A549 (cell line): Measurements from ENCODE around the gene EIF4A2. TPM values are rescaled to one million over a fixed set of nuclear protein-coding genes. Genes with fewer than 3 reads are reported as not detected.
"Not testable (repeated sequence)": the region's sequence is repeated elsewhere in the genome, so short reads cannot be mapped to it uniquely, and the experiment has no call there.

Experiments used
- ATAC-seq, 2 experiments: fragments of 200-7000 bp in 1 of 2; fragments of >200 bp in 1 of 2; cut with Nextera tagmentation in 1 of 2; cut with Tn5 transposase in 1 of 2; 3 replicates each; pipeline versions ENCODE4 v1.8.0 to v1.9.1; 2018 to 2020; ENCODE audit warnings: mild to moderate bottlenecking in 1 of 2, moderate library complexity in 1 of 2
- CTCF ChIA-PET: fragments of 300-600 bp; sonication (Branson Sonifier 250); formaldehyde crosslinking; extraction: SDS; loops from one replicate; lab custom pipeline; 2021; ENCODE audit warnings: antibody characterized with exemption, inconsistent platforms; lab: Yijun Ruan, JAX
- POLR2A ChIA-PET: fragments of 350-600 bp; formaldehyde crosslinking; extraction: SDS; loops from one replicate; lab custom pipeline; 2021; ENCODE audit warnings: antibody characterized with exemption, inconsistent platforms; lab: Yijun Ruan, JAX
- DNase-seq, 2 experiments: peaks; one replicate each; pipeline versions ENCODE4 v3.0.0 to v3.0.0-alpha.2; 2011 to 2016; ENCODE audit warnings: low read depth in 1 of 2, low spot score in 1 of 2
- FAIRE-seq: peaks from 2 replicates; lab custom pipeline; 2011; peaks lifted over from hg19 to GRCh38; lab: Jason Lieb, UNC
- H3K27ac ChIP-seq, 2 experiments: fragments of >200 bp; sonication (Bioruptor Twin); formaldehyde crosslinking; 3 replicates each; pipeline ENCODE4 v1.5.1; 2016 to 2017
- H3K4me1 ChIP-seq: fragments of >200 bp; sonication (Bioruptor Twin); formaldehyde crosslinking; 3 replicates; pipeline ENCODE4 v1.6.1; 2016
- H3K4me2 ChIP-seq: fragments of >200 bp; sonication (Bioruptor Twin); formaldehyde crosslinking; 3 replicates; pipeline ENCODE4 v1.6.1; 2016
- H3K4me3 ChIP-seq: fragments of >200 bp; sonication (Bioruptor Twin); formaldehyde crosslinking; 3 replicates; pipeline ENCODE4 v1.5.1; 2016
- H3K9me3 ChIP-seq: fragments of >200 bp; sonication (Bioruptor Twin); formaldehyde crosslinking; 3 replicates; pipeline ENCODE4 v1.6.1; 2016
- CEBPB ChIP-seq, 2 experiments: fragments of >200 bp in 1 of 2; sonication (Bioruptor Twin) in 1 of 2; formaldehyde crosslinking in 1 of 2; IDR thresholded peaks; 2 replicates each; pipeline ENCODE4 v1.6.1; 2012 to 2016
- ELK1 ChIP-seq: fragments of 150-350 bp; IDR thresholded peaks from 2 replicates; pipeline ENCODE4 v1.6.1; 2014; ENCODE audit warnings: low read depth, mild to moderate bottlenecking, low read length
- EP300 ChIP-seq, 2 experiments: fragments of >200 bp; sonication (Bioruptor Twin); formaldehyde crosslinking; IDR thresholded peaks; 2 replicates in 1 of 2; 3 replicates in 1 of 2; pipeline ENCODE4 v1.6.1; 2016 to 2017
- ESRRA ChIP-seq: fragments of 150-350 bp; IDR thresholded peaks from 2 replicates; pipeline ENCODE4 v1.6.1; 2014; ENCODE audit warnings: mild to moderate bottlenecking, low read length, borderline replicate concordance
- FOSL2 ChIP-seq, 2 experiments: fragments of 450-650 bp in 1 of 2; fragments of >200 bp in 1 of 2; sonication (Bioruptor Twin) in 1 of 2; formaldehyde crosslinking; IDR thresholded peaks; 2 replicates each; pipeline versions ENCODE4 v1.5.0 to v1.6.1; 2016 to 2020; ENCODE audit warnings: mild to moderate bottlenecking in 1 of 2, moderate library complexity in 1 of 2
- KDM5A ChIP-seq: fragments of 200-600 bp; sonication (generic); IDR thresholded peaks from 2 replicates; pipeline ENCODE4 v1.6.1; 2016; ENCODE audit warnings: antibody characterized with exemption, mild to moderate bottlenecking
- MAFK ChIP-seq: fragments of 450-650 bp; IDR thresholded peaks from 2 replicates; pipeline ENCODE4 v1.6.1; 2014; ENCODE audit not compliant: partially characterized antibody
- MAX ChIP-seq: IDR thresholded peaks from 2 replicates; pipeline ENCODE4 v1.6.1; 2012
- MYC ChIP-seq: IDR thresholded peaks from 2 replicates; pipeline ENCODE4 v1.6.1; 2012; ENCODE audit warnings: mild to moderate bottlenecking, inconsistent platforms, low read length, improper control_type of control experiment, borderline replicate concordance
- PBX3 ChIP-seq: IDR thresholded peaks from 2 replicates; pipeline ENCODE4 v1.6.1; 2012
- RCOR1 ChIP-seq: fragments of 150-350 bp; IDR thresholded peaks from 2 replicates; pipeline ENCODE4 v1.6.1; 2014; ENCODE audit warnings: antibody characterized with exemption, low read length, low read depth
- RFX5 ChIP-seq: fragments of 450-650 bp; IDR thresholded peaks from 2 replicates; pipeline ENCODE4 v1.7.1; 2014; ENCODE audit warnings: antibody characterized with exemption, mild to moderate bottlenecking, moderate library complexity
- SREBF2 ChIP-seq: fragments of 450-650 bp; IDR thresholded peaks from 2 replicates; pipeline ENCODE4 v1.6.1; 2014; ENCODE audit warnings: mild to moderate bottlenecking, moderate library complexity
- TP53 ChIP-seq: fragments of 250-450 bp; sonication (Bioruptor Pico); IDR thresholded peaks from 2 replicates; pipeline ENCODE4 v1.5.0; 2021; ENCODE audit warnings: mild to moderate bottlenecking, moderate library complexity
- ZSCAN20 ChIP-seq: fragments of 250-450 bp; sonication (Bioruptor Pico); IDR thresholded peaks from 2 replicates; pipeline ENCODE4 v1.8.0; 2022; ENCODE audit warnings: mild to moderate bottlenecking, moderate library complexity
- WGBS: methylation state at CpG from one replicate; pipeline ENCODE4 v1.1.6; 2017; ENCODE audit errors: missing lambda C conversion rate; 5-methylcytosine and 5-hydroxymethylcytosine counted together
- polyA plus RNA-seq, 4 experiments: library from polyadenylated mRNA; depleted of rRNA in 3 of 4; stranded (reverse); fragments of >200 nt; fragmentation: RNase III in 1 of 4; extraction: RNeasy Plus Mini Kit Qiagen cat#74134 plus additional on column Dnase treatment in 1 of 4; gene quantifications; 2 replicates in 3 of 4; 3 replicates in 1 of 4; pipeline ENCODE4 v1.2.3, GENCODE V29; 2011 to 2017

EIF4A2 gene
- polyA plus RNA-seq, 2 of the 4 experiments (the other 2 are of a cell fraction) = 172 to 493 TPM

GRCh38 chr3:186810336-186810996 is 27.1 kb downstream of the EIF4A2 start:
- 60% methylated on average over 4 of the region's 5 CpGs for WGBS
- no peak overlapping the region for H3K4me3 ChIP-seq
- TF ChIP-seq MYC (no peak), MAFK (no peak)
- TF ChIP-seq, all 56 proteins: peak for 0
- FAIRE-seq (no peak), ATAC-seq (no peak), DNase-seq (no peak)
- Histone ChIP-seq H3K27ac (no peak overlapping the region), H3K9me3 (no peaks in the 10 kb centered on the region), H3K4me1 (peaks cover 12% of the 10 kb centered on the region; the same call in 2 of the 3 replicates), H3K4me2 (no peak overlapping the region)
- ChIA-PET POLR2A (no interaction called here), CTCF (interaction anchor here (0.7 to 1.1 kb wide), 2 partner anchors 10 to 260 kb away, joined by 3 to 4 read pairs; no protein-coding TSS in a partner anchor)

- FAIRE-seq, H3K4me3 ChIP-seq, POLR2A ChIA-PET, H3K4me2 ChIP-seq, ATAC-seq, H3K27ac ChIP-seq, H3K9me3 ChIP-seq, DNase-seq: not testable (repeated sequence)
- 97% methylated on average over 3 of the region's 29 CpGs for WGBS
- peaks cover 17% of the 10 kb centered on the region; the same call in 2 of the 3 replicates for H3K4me1 ChIP-seq
- CTCF ChIA-PET = interaction anchor here (1.1 kb wide), 1 partner anchor 9 kb away, joined by 4 read pairs; no protein-coding TSS in a partner anchor
Observed at GRCh38 chr3:186811313-186811712, 27.9 kb downstream of the EIF4A2 start.

GRCh38 chr3:186814100-186814499 is 30.7 kb downstream of the EIF4A2 start:
- CTCF ChIA-PET = interaction anchor here (0.7 kb wide), 1 partner anchor 279 kb away, joined by 3 read pairs; no protein-coding TSS in a partner anchor
- POLR2A ChIA-PET = no interaction called here
- no peak for FAIRE-seq
- TF ChIP-seq RCOR1 (no peak), TP53 (CRISPR knock-in tag) (no peak), ZSCAN20 (no peak), ESRRA (no peak), SREBF2 (no peak), EP300 (IDR thresholded peaks at IDR 0.05) (no peak), RFX5 (no peak), CEBPB (IDR thresholded peaks at IDR 0.05) (no peak), KDM5A (no peak)
- ATAC-seq = no peak
- Histone ChIP-seq H3K4me2 (no peak overlapping the region), H3K4me3 (no peak overlapping the region), H3K27ac (no peak overlapping the region), H3K9me3 (no peaks in the 10 kb centered on the region), H3K4me1 (peaks cover 11% of the 10 kb centered on the region; the same call in 2 of the 3 replicates)
- DNase-seq = no peak
- WGBS = 92% methylated on average over 4 of the region's 4 CpGs

- Histone ChIP-seq H3K9me3 (no peaks in the 10 kb centered on the region), H3K4me2 (peak overlapping the region; percentile 42), H3K4me3 (no peak overlapping the region), H3K27ac (peak overlapping the region; percentile 13 to 67; a peak in 4 of 6 replicates)
- peak; percentile 74 to 90; a peak in 5 of 6 replicates for ATAC-seq
- FAIRE-seq = no peak
- WGBS = 90% methylated on average over 1 of the region's 1 CpG
- TF ChIP-seq PBX3 = no peak
- TF ChIP-seq FOSL2 (IDR thresholded peaks at IDR 0.05) = no peak
- TF ChIP-seq FOSL2 (CRISPR knock-in tag; IDR thresholded peaks at IDR 0.05) = peak; percentile 46; the same call in 1 of the 2 replicates
- TF ChIP-seq MAFK = peak; percentile 60
- TF ChIP-seq, all 56 proteins: peak for 2
- peaks cover 11% of the 10 kb centered on the region; the same call in 2 of the 3 replicates for H3K4me1 ChIP-seq
- ChIA-PET POLR2A (no interaction called here), CTCF (no interaction called here)
- DNase-seq = peak; percentile 37 to 74
Observed at GRCh38 chr3:186815435-186815834, 32.1 kb downstream of the EIF4A2 start.

- 92% methylated on average over 5 of the region's 5 CpGs for WGBS
- no peak for FAIRE-seq
- TF ChIP-seq ELK1 = no peak
- TF ChIP-seq MAX = no peak
- TF ChIP-seq, all 56 proteins: peak for 0
- Histone ChIP-seq H3K4me2 (no peak overlapping the region), H3K27ac (no peak overlapping the region), H3K4me1 (peaks cover 14% of the 10 kb centered on the region; the same call in 2 of the 3 replicates), H3K4me3 (no peak overlapping the region), H3K9me3 (no peaks in the 10 kb centered on the region)
- DNase-seq (no peak), ATAC-seq (no peak)
- POLR2A ChIA-PET = no interaction called here
- CTCF ChIA-PET = interaction anchor here (1.0 to 2.2 kb wide), 3 partner anchors 31 to 269 kb away, joined by 3 to 16 read pairs (median 4); no protein-coding TSS in a partner anchor
Observed at GRCh38 chr3:186818516-186818915, 35.1 kb downstream of the EIF4A2 start.
